Breast epithelium (tissue), 3 donors: ENCODE results near the gene DYRK1B.

ENCODE experiments used
- CTCF ChIP-seq, 3 donors: fragments of 450-650 bp; IDR thresholded peaks; one replicate each; pipeline ENCODE4 v1.5.1; 2016 to 2017; ENCODE audit warnings: antibody characterized with exemption in 3 of 3, mild to moderate bottlenecking in 3 of 3, moderate library complexity in 3 of 3
- POLR2A ChIP-seq: fragments of 450-650 bp; IDR thresholded peaks from one replicate; pipeline ENCODE4 v1.6.1; 2016; ENCODE audit warnings: antibody characterized with exemption, mild to moderate bottlenecking, moderate library complexity
- POLR2AphosphoS5 ChIP-seq, 3 donors: sonication (generic); formaldehyde crosslinking; IDR thresholded peaks; one replicate each; pipeline ENCODE4 v1.6.1; 2017; ENCODE audit warnings: antibody characterized with exemption in 3 of 3

GRCh38 chr19:39827216-39827615 lies 6.7 kb downstream of the DYRK1B start:
- no peak for TF ChIP-seq POLR2AphosphoS5 (IDR thresholded peaks at IDR 0.05)
- no peak for TF ChIP-seq CTCF (IDR thresholded peaks at IDR 0.05)
- TF ChIP-seq POLR2A, result no peak
